ENCODE measurements around the gene HIVEP3. TPM values are rescaled to one million over a fixed set of nuclear protein-coding genes. Genes with fewer than 3 reads are reported as not detected.

HIVEP3 gene
- total RNA-seq, 1 experiment from 2014 or later: 6.0 TPM

GRCh38 chr1:41880261-41880660, 38.5 kb downstream of the HIVEP3 start:
- BruUV-seq (replicated peaks): no TSS peak
- in situ Hi-C loops (cut with HindIII; ENCODE audit: low pct_unique_long_range_greater_than_20kb, low sequenced_read_pairs) (no loop called here), intact Hi-C loops (cut with micrococcal nuclease; ENCODE audit: unreplicated experiment) (no loop called here)
- no peaks in the 10 kb centered on the region for H3K27me3 ChIP-seq (ENCODE audit: control insufficient read depth, insufficient read depth, low read length)
- peaks cover 23% of the 10 kb centered on the region for H3K4me1 ChIP-seq (ENCODE audit: control insufficient read depth, insufficient read depth, low read length)
- H3K27ac ChIP-seq (ENCODE audit: low read length): peak overlapping the region; percentile 62
- ATAC-seq: peak; percentile 66
- no peaks in the 10 kb centered on the region for H3K9me3 ChIP-seq (ENCODE audit: control insufficient read depth, insufficient read depth, low read depth, low read length)
- TF ChIP-seq CTCF (IDR thresholded peaks at IDR 0.05) (no peak), REST (IDR thresholded peaks at IDR 0.05; ENCODE audit: insufficient read depth in 1 of 2, low read depth in 2 of 2, low read length in 1 of 2) (no peak), TCF7L2 (IDR thresholded peaks at IDR 0.05; ENCODE audit: low read depth, low read length) (no peak), SIN3A (IDR thresholded peaks at IDR 0.05; ENCODE audit: borderline replicate concordance, insufficient read depth, low read depth, low read length) (no peak), POLR2AphosphoS5 (IDR thresholded peaks at IDR 0.05; ENCODE audit: low read depth, low read length) (no peak)
- ChIA-PET POLR2A (no interaction called here), CTCF (no interaction called here)
- no peak overlapping the region for H3K4me3 ChIP-seq (ENCODE audit: low read depth in 2 of 2, low read length in 2 of 2)
- H3K36me3 ChIP-seq (ENCODE audit: control insufficient read depth, insufficient read depth, low read length): no peaks in the 10 kb centered on the region
- DNase-seq (ENCODE audit: low read depth, low spot score): no peak

- intact Hi-C loops (cut with micrococcal nuclease; ENCODE audit: unreplicated experiment) (no loop called here), in situ Hi-C loops (cut with HindIII; ENCODE audit: low pct_unique_long_range_greater_than_20kb, low sequenced_read_pairs) (no loop called here)
- POLR2A ChIA-PET: no interaction called here
- no TSS peak for BruUV-seq (replicated peaks)
- CTCF ChIA-PET: no interaction called here
- H3K9me3 ChIP-seq (ENCODE audit: control insufficient read depth, insufficient read depth, low read depth, low read length): no peaks in the 10 kb centered on the region
- no peak for ATAC-seq
- no peaks in the 10 kb centered on the region for H3K36me3 ChIP-seq (ENCODE audit: control insufficient read depth, insufficient read depth, low read length)
- peaks cover 28% of the 10 kb centered on the region for H3K4me1 ChIP-seq (ENCODE audit: control insufficient read depth, insufficient read depth, low read length)
- no peak overlapping the region for H3K4me3 ChIP-seq (ENCODE audit: low read depth in 2 of 2, low read length in 2 of 2)
- no peak for DNase-seq (ENCODE audit: low read depth, low spot score)
- TF ChIP-seq POLR2AphosphoS5 (IDR thresholded peaks at IDR 0.05; ENCODE audit: low read depth, low read length): no peak
- peak overlapping the region; percentile 24; the same call in 1 of the 2 replicates for H3K27ac ChIP-seq (ENCODE audit: low read length)
- H3K27me3 ChIP-seq (ENCODE audit: control insufficient read depth, insufficient read depth, low read length): no peaks in the 10 kb centered on the region
Observed at GRCh38 chr1:41879617-41880016, 39.1 kb downstream of the HIVEP3 start.

GRCh38 chr1:41878911-41879310, 39.8 kb downstream of the HIVEP3 start:
- Histone ChIP-seq H3K27me3 (ENCODE audit: control insufficient read depth, insufficient read depth, low read length) (no peaks in the 10 kb centered on the region), H3K4me3 (ENCODE audit: low read depth in 2 of 2, low read length in 2 of 2) (no peak overlapping the region), H3K4me1 (ENCODE audit: control insufficient read depth, insufficient read depth, low read length) (peaks cover 32% of the 10 kb centered on the region), H3K9me3 (ENCODE audit: control insufficient read depth, insufficient read depth, low read depth, low read length) (no peaks in the 10 kb centered on the region), H3K36me3 (ENCODE audit: control insufficient read depth, insufficient read depth, low read length) (no peaks in the 10 kb centered on the region), H3K27ac (ENCODE audit: low read length) (no peak overlapping the region)
- intact Hi-C loops (cut with micrococcal nuclease; ENCODE audit: unreplicated experiment) (no loop called here), in situ Hi-C loops (cut with HindIII; ENCODE audit: low pct_unique_long_range_greater_than_20kb, low sequenced_read_pairs) (no loop called here)
- DNase-seq (ENCODE audit: low read depth, low spot score) (no peak), ATAC-seq (no peak)
- no TSS peak for BruUV-seq (replicated peaks)
- POLR2A ChIA-PET: no interaction called here
- TF ChIP-seq POLR2AphosphoS5 (IDR thresholded peaks at IDR 0.05; ENCODE audit: low read depth, low read length) (no peak), SIN3A (IDR thresholded peaks at IDR 0.05; ENCODE audit: borderline replicate concordance, insufficient read depth, low read depth, low read length) (no peak), CTCF (IDR thresholded peaks at IDR 0.05) (no peak)
- CTCF ChIA-PET: no interaction called here

All from Panc1 (cell line).